Caco-2 (cell line): ENCODE measurements around the gene CTSH. TPM values are rescaled to one million over a fixed set of nuclear protein-coding genes. Genes with fewer than 3 reads are reported as not detected.

ENCODE experiments used
- BruUV-seq: library from RNA; stranded (reverse); fragments of 400-500 nt; replicated peaks from 2 replicates; lab custom pipeline; 2021; lab: Mats Ljungman, UMichigan
- CTCF ChIA-PET: fragments of 300-600 bp; sonication (Branson Sonifier 250); formaldehyde crosslinking; loops from one replicate; lab custom pipeline; 2022; ENCODE audit warnings: antibody characterized with exemption; lab: Charles Lee
- POLR2A ChIA-PET: fragments of 300-600 bp; sonication (Branson Sonifier 250); formaldehyde crosslinking; loops from one replicate; lab custom pipeline; 2022; ENCODE audit warnings: antibody characterized with exemption; lab: Charles Lee
- DNase-seq, 2 experiments: peaks; one replicate each; pipeline versions ENCODE4 v3.0.0 to v3.0.0-alpha.2; 2020 to 2022
- H3K27me3 ChIP-seq: replicated peaks from 2 replicates; pipeline ENCODE4 v1.6.0; 2011; ENCODE audit warnings: low read length; ENCODE audit not compliant: control insufficient read depth, insufficient read depth
- H3K36me3 ChIP-seq: 2 replicates; pipeline ENCODE4 v1.5.1; 2011; ENCODE audit warnings: low read length; ENCODE audit not compliant: control insufficient read depth, insufficient read depth
- H3K4me1 ChIP-seq: fragments of 250-450 bp; sonication (Bioruptor Pico); 2 replicates; pipeline ENCODE4 v1.5.1; 2020; ENCODE audit warnings: mild to moderate bottlenecking
- H3K4me3 ChIP-seq: 2 replicates; pipeline ENCODE4 v1.5.1; 2011; ENCODE audit warnings: low read depth, mild to moderate bottlenecking, control low read depth, low read length
- H3K9me3 ChIP-seq: fragments of 250-450 bp; sonication (Bioruptor Pico); 2 replicates; pipeline ENCODE4 v1.5.1; 2020; ENCODE audit warnings: mild to moderate bottlenecking, moderate library complexity
- H3K27ac Mint-ChIP-seq: one replicate; pipeline ENCODE4 v1.8.0; 2022; ENCODE audit warnings: mixed read lengths; ENCODE audit not compliant: unreplicated experiment
- H3K27me3 Mint-ChIP-seq: one replicate; pipeline ENCODE4 v1.8.0; 2022; ENCODE audit warnings: mixed read lengths; ENCODE audit not compliant: insufficient read depth, unreplicated experiment
- H3K36me3 Mint-ChIP-seq: one replicate; pipeline ENCODE4 v1.8.0; 2022; ENCODE audit warnings: mild to moderate bottlenecking, mixed read lengths; ENCODE audit not compliant: insufficient read depth, unreplicated experiment
- H3K4me1 Mint-ChIP-seq: one replicate; pipeline ENCODE4 v1.8.0; 2022; ENCODE audit warnings: low read depth, mixed read lengths; ENCODE audit not compliant: unreplicated experiment
- H3K4me3 Mint-ChIP-seq: one replicate; pipeline ENCODE4 v1.8.0; 2022; ENCODE audit warnings: mild to moderate bottlenecking, moderate library complexity, mixed read lengths; ENCODE audit not compliant: unreplicated experiment
- H3K9me3 Mint-ChIP-seq: one replicate; pipeline ENCODE4 v1.8.0; 2022; ENCODE audit warnings: mixed read lengths; ENCODE audit not compliant: unreplicated experiment
- CTCF ChIP-seq, 2 experiments: fragments of 200-600 bp in 1 of 2; IDR thresholded peaks; 1 replicate in 1 of 2; 2 replicates in 1 of 2; pipeline versions ENCODE4 v1.5.1 to v1.8.0; 2011 to 2022; ENCODE audit warnings: antibody characterized with exemption in 1 of 2, control low read depth in 1 of 2, inconsistent platforms in 1 of 2, low read depth in 1 of 2, low read length in 1 of 2, mild to moderate bottlenecking in 1 of 2, moderate library complexity in 1 of 2; ENCODE audit not compliant: insufficient read depth in 1 of 2, severe bottlenecking in 1 of 2, unreplicated experiment in 1 of 2
- intact Hi-C: fragments of 100-400 bp; cut with micrococcal nuclease; formaldehyde crosslinking; loops from one replicate; pipeline ENCODE4 v1.10.0; 2022; ENCODE audit not compliant: unreplicated experiment
- total RNA-seq: library from RNA; stranded (reverse); gene quantifications from 2 replicates; pipeline ENCODE4 v1.2.3, GENCODE V29; 2022

CTSH gene
- total RNA-seq, 1 experiment from 2014 or later: 183 TPM

GRCh38 chr15:78955355-78955754 is 10.5 kb upstream of the CTSH start:
- intact Hi-C loops: no loop called here
- no peak for DNase-seq
- BruUV-seq: no TSS peak
- H3K36me3 Mint-ChIP-seq: no peaks in the 10 kb centered on the region
- H3K27me3 Mint-ChIP-seq: no peaks in the 10 kb centered on the region
- H3K4me3 ChIP-seq: no peak overlapping the region
- no peak overlapping the region for H3K27ac Mint-ChIP-seq
- H3K4me1 ChIP-seq: peaks cover 17% of the 10 kb centered on the region
- H3K4me3 Mint-ChIP-seq: no peak overlapping the region
- H3K9me3 Mint-ChIP-seq: no peaks in the 10 kb centered on the region
- no peaks in the 10 kb centered on the region for H3K27me3 ChIP-seq
- no peaks in the 10 kb centered on the region for H3K36me3 ChIP-seq
- ChIA-PET CTCF (no interaction called here), POLR2A (interaction anchor here (0.7 kb wide), 1 partner anchor 673 kb away, joined by 3 read pairs; no protein-coding TSS in a partner anchor)
- H3K9me3 ChIP-seq: no peaks in the 10 kb centered on the region
- no peak for TF ChIP-seq CTCF (IDR thresholded peaks at IDR 0.05; ENCODE audit: insufficient read depth in 1 of 2, low read depth in 1 of 2, low read length in 1 of 2, severe bottlenecking in 1 of 2, unreplicated experiment in 1 of 2)
- peaks cover 23% of the 10 kb centered on the region for H3K4me1 Mint-ChIP-seq

DNA sequence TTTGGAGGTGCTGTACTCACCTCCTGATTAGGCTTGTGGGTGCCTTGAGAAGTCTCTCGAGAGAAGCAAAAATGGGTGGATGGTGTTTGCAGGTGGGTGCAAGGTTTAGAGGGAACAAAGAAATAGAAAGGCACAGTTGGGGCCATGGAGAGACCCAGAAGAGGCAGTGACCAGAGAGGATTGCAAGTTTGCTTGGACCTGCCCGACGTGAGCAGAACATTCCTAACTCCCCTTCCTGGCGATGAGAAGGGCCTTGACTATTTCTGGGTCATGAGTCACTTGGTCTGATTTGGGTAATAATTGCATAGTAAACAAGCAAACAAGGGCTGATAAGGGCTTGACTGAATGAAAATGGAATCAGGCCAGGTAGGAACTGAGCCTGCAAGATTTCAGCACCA is 7.0 kb upstream of the CTSH start:
- no peaks in the 10 kb centered on the region for H3K27me3 Mint-ChIP-seq
- H3K4me3 Mint-ChIP-seq: no peak overlapping the region
- H3K4me3 ChIP-seq: no peak overlapping the region
- intact Hi-C loops: no loop called here
- CTCF ChIA-PET: no interaction called here
- H3K4me1 Mint-ChIP-seq: peaks cover 31% of the 10 kb centered on the region
- H3K27me3 ChIP-seq: no peaks in the 10 kb centered on the region
- H3K36me3 Mint-ChIP-seq: no peaks in the 10 kb centered on the region
- peaks cover 28% of the 10 kb centered on the region for H3K4me1 ChIP-seq
- POLR2A ChIA-PET: no interaction called here
- peak in 1 of 2 experiments; percentile 32 for DNase-seq
- no peaks in the 10 kb centered on the region for H3K36me3 ChIP-seq
- no peak for TF ChIP-seq CTCF (IDR thresholded peaks at IDR 0.05; ENCODE audit: insufficient read depth in 1 of 2, low read depth in 1 of 2, low read length in 1 of 2, severe bottlenecking in 1 of 2, unreplicated experiment in 1 of 2)
- H3K9me3 Mint-ChIP-seq: no peaks in the 10 kb centered on the region
- no peak overlapping the region for H3K27ac Mint-ChIP-seq
- no TSS peak for BruUV-seq
- no peaks in the 10 kb centered on the region for H3K9me3 ChIP-seq

DNA sequence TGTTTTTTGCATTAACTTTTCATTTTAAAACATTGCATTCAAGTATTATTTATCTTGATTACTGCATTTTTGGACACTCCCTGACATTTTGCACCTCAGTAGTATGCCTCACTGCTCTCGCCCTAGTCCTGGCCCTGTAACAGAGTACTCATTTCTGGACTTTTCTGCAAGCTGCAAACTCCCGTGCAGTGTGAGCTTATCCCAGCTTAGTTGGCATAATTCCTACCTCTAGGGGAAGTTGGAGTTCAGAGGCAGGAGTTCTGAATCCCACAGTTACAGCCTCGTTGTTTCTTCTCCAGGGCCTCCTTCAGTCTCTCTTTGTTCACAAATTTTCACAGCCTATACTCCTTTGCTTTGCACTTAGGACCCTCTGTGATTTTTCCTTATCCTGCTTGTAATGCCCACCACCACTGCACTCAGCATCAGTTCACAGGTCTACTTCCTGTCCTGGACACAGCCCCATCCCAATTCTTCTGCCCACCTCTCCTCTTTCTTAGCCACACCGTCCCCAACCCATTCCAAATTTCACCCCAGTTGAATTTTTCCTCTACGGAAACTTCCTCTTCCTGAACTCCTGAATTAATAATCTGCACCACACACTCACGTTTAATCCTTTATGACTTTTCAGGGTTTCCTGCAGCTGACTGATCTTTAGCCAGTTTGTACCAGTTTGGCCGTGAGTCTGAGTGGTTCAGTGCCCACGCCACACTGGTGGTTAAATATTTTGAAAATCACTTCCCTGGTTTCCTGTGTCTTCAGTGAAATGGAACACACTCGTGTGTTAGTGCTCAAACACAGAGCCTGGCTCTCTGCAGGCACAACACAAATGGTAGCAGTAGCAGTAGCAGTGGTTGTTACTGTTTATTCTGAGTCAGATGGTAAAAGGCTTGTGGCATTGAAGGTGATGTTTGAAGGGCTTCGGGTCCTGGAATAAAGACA is 6.3 kb upstream of the CTSH start:
- H3K36me3 Mint-ChIP-seq: no peaks in the 10 kb centered on the region
- H3K4me3 Mint-ChIP-seq: no peak overlapping the region
- no TSS peak for BruUV-seq
- Histone ChIP-seq H3K36me3 (no peaks in the 10 kb centered on the region), H3K9me3 (no peaks in the 10 kb centered on the region), H3K27me3 (no peaks in the 10 kb centered on the region), H3K4me3 (no peak overlapping the region), H3K4me1 (peaks cover 28% of the 10 kb centered on the region)
- peak in 1 of 2 experiments; percentile 22 for TF ChIP-seq CTCF (IDR thresholded peaks at IDR 0.05; ENCODE audit: insufficient read depth in 1 of 2, low read depth in 1 of 2, low read length in 1 of 2, severe bottlenecking in 1 of 2, unreplicated experiment in 1 of 2)
- intact Hi-C loops: no loop called here
- ChIA-PET CTCF (interaction anchor here (0.6 to 2.4 kb wide), 2 partner anchors 28 to 1016 kb away, joined by 3 to 15 read pairs; no protein-coding TSS in a partner anchor), POLR2A (no interaction called here)
- no peaks in the 10 kb centered on the region for H3K9me3 Mint-ChIP-seq
- H3K27me3 Mint-ChIP-seq: no peaks in the 10 kb centered on the region
- peaks cover 31% of the 10 kb centered on the region for H3K4me1 Mint-ChIP-seq
- no peak for DNase-seq
- no peak overlapping the region for H3K27ac Mint-ChIP-seq
